Body of pancreas (tissue), 4 donors: ENCODE measurements around the gene RNMT. TPM values are rescaled to one million over a fixed set of nuclear protein-coding genes. Genes with fewer than 3 reads are reported as not detected.
A peak's percentile ranks its signal among the peaks of the same experiment; 100 is the strongest.

Experiments
- ATAC-seq: fragments of 150-250 bp; one replicate; pipeline ENCODE4 v1.9.1; 2016
- DNase-seq, 4 donors: peaks; one replicate each; pipeline ENCODE4 v3.0.0-alpha.2; 2019
- H3K27ac ChIP-seq, 4 donors: fragments of 200-600 bp; sonication (generic); 1 replicate in 3 of 4; 2 replicates in 1 of 4; pipeline versions ENCODE4 v1.5.1 to v1.6.1; 2016 to 2019; ENCODE audit warnings: mild to moderate bottlenecking in 1 of 4, mixed read lengths in 1 of 4, moderate library complexity in 1 of 4
- H3K27me3 ChIP-seq, 2 donors: fragments of 200-600 bp; sonication (generic); one replicate each; pipeline ENCODE4 v1.6.0; 2016; ENCODE audit warnings: mild to moderate bottlenecking in 1 of 2
- H3K36me3 ChIP-seq, 2 donors: fragments of 200-600 bp; sonication (generic); replicated peaks in 1 of 2; 2 replicates each; pipeline ENCODE4 v1.5.1; 2016; ENCODE audit warnings: low read depth in 2 of 2; ENCODE audit not compliant: insufficient read depth in 1 of 2
- H3K4me1 ChIP-seq: fragments of 200-600 bp; sonication (generic); one replicate; pipeline ENCODE4 v1.6.0; 2016
- H3K4me3 ChIP-seq, 2 donors: fragments of 200-600 bp; sonication (generic); 1 replicate in 1 of 2; 2 replicates in 1 of 2; pipeline ENCODE4 v1.5.1; 2016 to 2019
- H3K9me3 ChIP-seq, 3 donors: fragments of 200-600 bp; sonication (generic); 1 replicate in 2 of 3; 2 replicates in 1 of 3; pipeline ENCODE4 v1.5.1; 2016
- CTCF ChIP-seq, 7 experiments: fragments of 450-650 bp in 4 of 7; fragments of 200-600 bp in 3 of 7; sonication (generic) in 3 of 7; IDR thresholded peaks; one replicate each; pipeline ENCODE4 v1.5.1; 2016 to 2019; ENCODE audit warnings: antibody characterized with exemption in 7 of 7
- POLR2A ChIP-seq, 3 donors: fragments of 450-650 bp; IDR thresholded peaks; one replicate each; pipeline ENCODE4 v1.6.1; 2016; ENCODE audit warnings: antibody characterized with exemption in 3 of 3, mild to moderate bottlenecking in 2 of 3
- WGBS, 2 donors: methylation state at CpG; one replicate each; pipeline ENCODE4 v1.1.5; 2017; 5-methylcytosine and 5-hydroxymethylcytosine counted together
- intact Hi-C: fragments of 100-400 bp; cut with DNase I; formaldehyde crosslinking; loops from one replicate; pipeline ENCODE4 v1.15.1; 2023
- total RNA-seq, 2 donors: library from RNA; depleted of rRNA; stranded (reverse); fragments of >200 nt; gene quantifications; one replicate each; pipeline ENCODE4 v1.1.0, GENCODE V29; 2016

RNMT gene
- total RNA-seq, 2 donors from 2014 or later, result 10.9 to 15.3 TPM

- Histone ChIP-seq H3K9me3 (no peaks in the 10 kb centered on the region), H3K27ac (no peak overlapping the region), H3K4me3 (no peak overlapping the region), H3K36me3 (no peaks in the 10 kb centered on the region), H3K4me1 (peaks cover 9% of the 10 kb centered on the region), H3K27me3 (no peaks in the 10 kb centered on the region)
- WGBS, 2 donors, result 75 to 81% methylated on average over 11 of the region's 11 CpGs
- ATAC-seq, result no peak
- intact Hi-C loops, result no loop called here
- DNase-seq, result no peak
- no peak for TF ChIP-seq POLR2A (IDR thresholded peaks at IDR 0.05)
- TF ChIP-seq CTCF (IDR thresholded peaks at IDR 0.05), result no peak
Measured at GRCh38 chr18:13799396-13799795, 72.9 kb downstream of the RNMT start.

DNA sequence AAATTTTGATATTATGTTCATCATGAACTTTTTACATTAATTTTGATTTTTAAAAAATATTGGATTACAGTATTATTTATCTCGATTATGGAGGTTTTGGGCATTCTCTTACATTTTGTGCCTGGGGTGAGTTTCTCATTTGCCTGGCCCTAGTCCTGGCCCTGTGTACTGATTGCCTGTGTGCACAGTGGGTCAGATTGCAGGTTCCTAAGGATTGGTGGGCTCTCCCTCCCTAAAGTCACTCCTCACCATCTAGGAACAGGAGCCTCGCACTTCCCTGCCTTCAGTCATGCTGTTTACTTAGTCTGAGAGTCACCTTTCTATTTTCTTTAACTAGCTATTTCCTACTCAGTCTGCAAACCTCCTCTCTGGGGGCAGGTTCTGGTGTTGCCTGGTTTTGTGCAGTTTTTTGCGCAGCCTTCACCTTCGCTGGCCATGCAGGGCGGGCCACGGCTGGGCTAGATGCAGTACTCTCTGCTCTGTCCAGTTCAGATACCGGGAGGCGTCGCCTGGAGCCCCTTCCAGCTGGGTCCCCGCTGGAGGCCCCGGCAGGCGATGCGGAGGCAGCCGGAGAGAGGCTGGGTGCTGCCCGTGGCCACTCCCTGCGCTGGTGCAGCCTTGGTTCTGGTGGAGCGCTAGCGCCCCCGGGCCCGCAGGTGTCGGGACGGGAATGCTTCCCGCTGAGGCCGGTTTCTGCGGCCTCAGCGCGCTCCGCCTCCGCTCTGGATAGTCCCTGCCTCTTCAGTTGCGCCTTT is 74.2 kb downstream of the RNMT start:
- Histone ChIP-seq H3K27ac (no peak overlapping the region), H3K4me1 (peaks cover 9% of the 10 kb centered on the region), H3K4me3 (no peak overlapping the region), H3K9me3 (no peaks in the 10 kb centered on the region), H3K27me3 (no peaks in the 10 kb centered on the region), H3K36me3 (no peaks in the 10 kb centered on the region)
- WGBS, 2 donors, result 19 to 38% methylated on average over 9 to 19 of the region's 30 CpGs
- no peak for TF ChIP-seq POLR2A (IDR thresholded peaks at IDR 0.05)
- peak; percentile 19 to 53 (median 40) for TF ChIP-seq CTCF (IDR thresholded peaks at IDR 0.05)
- peak; percentile 86 for ATAC-seq
- intact Hi-C loops, result no loop called here
- DNase-seq, result peak; percentile 59 to 74 (median 68)

- DNase-seq, result no peak
- Histone ChIP-seq H3K4me1 (peaks cover 9% of the 10 kb centered on the region), H3K4me3 (no peak overlapping the region), H3K27ac (no peak overlapping the region), H3K9me3 (no peaks in the 10 kb centered on the region), H3K27me3 (no peaks in the 10 kb centered on the region), H3K36me3 (no peaks in the 10 kb centered on the region)
- TF ChIP-seq CTCF (IDR thresholded peaks at IDR 0.05), result no peak
- TF ChIP-seq POLR2A (IDR thresholded peaks at IDR 0.05), result no peak
- intact Hi-C loops, result no loop called here
- WGBS, 2 donors, result 12% methylated on average over 15 of the region's 15 CpGs
- no peak for ATAC-seq
Measured at GRCh38 chr18:13801260-13801601, 74.8 kb downstream of the RNMT start.

DNA sequence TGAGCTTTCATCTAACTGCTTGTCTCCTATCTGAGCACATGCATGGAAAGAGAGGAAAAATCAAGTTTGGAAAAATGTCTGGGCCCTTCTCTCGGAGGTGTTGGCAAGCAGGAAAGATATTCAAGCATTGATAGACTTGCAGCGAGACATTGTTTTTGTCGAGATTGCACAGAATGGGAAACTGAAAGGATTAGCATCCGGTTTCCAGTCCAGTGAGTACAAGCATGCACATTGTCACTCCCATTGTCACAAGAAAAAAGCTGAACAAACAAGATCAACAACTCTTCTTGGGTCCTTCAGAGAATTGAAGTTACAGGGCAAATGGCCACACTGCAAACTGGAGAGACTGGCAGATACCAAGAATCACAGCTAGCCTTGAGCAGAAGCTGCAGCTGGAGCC is 77.8 kb downstream of the RNMT start:
- intact Hi-C loops, result no loop called here
- Histone ChIP-seq H3K27me3 (no peaks in the 10 kb centered on the region), H3K9me3 (no peaks in the 10 kb centered on the region), H3K4me3 (no peak overlapping the region), H3K4me1 (peaks cover 23% of the 10 kb centered on the region), H3K36me3 (no peaks in the 10 kb centered on the region), H3K27ac (no peak overlapping the region)
- DNase-seq (no peak), ATAC-seq (no peak)
- WGBS, 2 donors, result 69 to 72% methylated on average over 4 of the region's 4 CpGs
- TF ChIP-seq CTCF (IDR thresholded peaks at IDR 0.05) (no peak), POLR2A (IDR thresholded peaks at IDR 0.05) (no peak)
